Hepatocyte (in vitro differentiated cells): ENCODE measurements around the gene ZNF860. TPM values are rescaled to one million over a fixed set of nuclear protein-coding genes. Genes with fewer than 3 reads are reported as not detected.

Source experiments
- DNase-seq: peaks from one replicate; pipeline ENCODE4 v3.0.0-alpha.2; 2016; ENCODE audit warnings: low spot score
- H2AFZ ChIP-seq: fragments of 200-600 bp; sonication (generic); 2 replicates; pipeline ENCODE4 v1.6.0; 2016; ENCODE audit warnings: antibody characterized with exemption, mild to moderate bottlenecking
- H3K27ac ChIP-seq: fragments of 200-600 bp; sonication (generic); 2 replicates; pipeline ENCODE4 v1.5.1; 2016; ENCODE audit warnings: mild to moderate bottlenecking
- H3K27me3 ChIP-seq: fragments of 200-600 bp; sonication (generic); 2 replicates; pipeline ENCODE4 v1.6.1; 2016
- H3K36me3 ChIP-seq: fragments of 200-600 bp; sonication (generic); replicated peaks from 2 replicates; pipeline ENCODE4 v1.5.1; 2016; ENCODE audit warnings: low read depth; ENCODE audit not compliant: insufficient read depth
- H3K4me1 ChIP-seq: fragments of 200-600 bp; sonication (generic); 2 replicates; pipeline ENCODE4 v1.5.1; 2016; ENCODE audit warnings: mild to moderate bottlenecking, moderate library complexity; ENCODE audit not compliant: insufficient read depth
- H3K4me2 ChIP-seq: fragments of 200-600 bp; sonication (generic); 2 replicates; pipeline ENCODE4 v1.6.0; 2016
- H3K4me3 ChIP-seq: fragments of 200-600 bp; sonication (generic); 2 replicates; pipeline ENCODE4 v1.5.1; 2016; ENCODE audit warnings: mild to moderate bottlenecking
- H3K79me2 ChIP-seq: fragments of 200-600 bp; sonication (generic); 2 replicates; pipeline ENCODE4 v1.6.0; 2017; ENCODE audit warnings: mild to moderate bottlenecking
- H3K9me2 ChIP-seq: fragments of 200-600 bp; sonication (generic); replicated peaks from 2 replicates; pipeline ENCODE4 v1.6.0; 2017; ENCODE audit warnings: mild to moderate bottlenecking; ENCODE audit not compliant: insufficient read depth
- H3K9me3 ChIP-seq: fragments of 200-600 bp; sonication (generic); 2 replicates; pipeline ENCODE4 v1.5.1; 2016; ENCODE audit warnings: low read depth, mild to moderate bottlenecking
- H4K20me1 ChIP-seq: fragments of 200-600 bp; sonication (generic); 2 replicates; pipeline ENCODE4 v1.6.0; 2016; ENCODE audit warnings: mild to moderate bottlenecking; ENCODE audit not compliant: insufficient read depth, poor library complexity, severe bottlenecking
- CTCF ChIP-seq: fragments of 200-600 bp; sonication (generic); IDR thresholded peaks from 2 replicates; pipeline ENCODE4 v1.5.1; 2016; ENCODE audit warnings: antibody characterized with exemption, mild to moderate bottlenecking; ENCODE audit not compliant: poor library complexity
- EZH2 ChIP-seq: fragments of 200-600 bp; sonication (generic); IDR thresholded peaks from 2 replicates; pipeline ENCODE4 v1.6.1; 2016; ENCODE audit warnings: antibody characterized with exemption, mild to moderate bottlenecking, borderline replicate concordance
- EZH2phosphoT487 ChIP-seq: fragments of 200-600 bp; sonication (generic); IDR thresholded peaks from one replicate; pipeline ENCODE4 v1.6.1; 2018; ENCODE audit warnings: antibody characterized with exemption, mild to moderate bottlenecking, low read depth, moderate library complexity; ENCODE audit not compliant: unreplicated experiment, severe bottlenecking
- WGBS: methylation state at CpG from one replicate; pipeline ENCODE4 v1.1.6; 2016; ENCODE audit warnings: low lambda C conversion rate; ENCODE audit errors: missing lambda C conversion rate; 5-methylcytosine and 5-hydroxymethylcytosine counted together
- polyA plus RNA-seq: library from polyadenylated mRNA; unstranded; fragments of >200 nt; fragmentation: Nextera tagmentation; extraction: Ambion mirVana; gene quantifications from 2 replicates; pipeline ENCODE4 v1.2.1, GENCODE V29; 2016
- total RNA-seq: library from RNA; depleted of rRNA; stranded (reverse); fragments of >200 nt; gene quantifications from 2 replicates; pipeline ENCODE4 v1.2.3, GENCODE V29; 2014

ZNF860 gene
- total and polyA plus RNA-seq, 2 experiments from 2014 or later = 0.80 to 1.3 TPM

GRCh38 chr3:31960793-31961431 is 20.6 kb upstream of the ZNF860 start:
- no peaks in the 10 kb centered on the region for H3K27me3 ChIP-seq
- H3K9me2 ChIP-seq = no peaks in the 10 kb centered on the region
- peak overlapping the region; percentile 87 for H3K27ac ChIP-seq
- peak overlapping the region; percentile 73 for H3K4me2 ChIP-seq
- H2AFZ ChIP-seq = no peak overlapping the region
- no peaks in the 10 kb centered on the region for H3K9me3 ChIP-seq
- WGBS = 48% methylated on average over 4 of the region's 4 CpGs
- H4K20me1 ChIP-seq = no peaks in the 10 kb centered on the region
- no peak for DNase-seq
- no peak overlapping the region for H3K4me3 ChIP-seq
- no peaks in the 10 kb centered on the region for H3K36me3 ChIP-seq
- H3K79me2 ChIP-seq = peaks cover 86% of the 10 kb centered on the region
- H3K4me1 ChIP-seq = peaks cover 33% of the 10 kb centered on the region
- TF ChIP-seq EZH2phosphoT487 (no peak), EZH2 (no peak), CTCF (no peak)

GRCh38 chr3:31962801-31963205 is 18.7 kb upstream of the ZNF860 start:
- Histone ChIP-seq H3K4me2 (no peak overlapping the region), H2AFZ (no peak overlapping the region), H3K27me3 (no peaks in the 10 kb centered on the region), H3K36me3 (no peaks in the 10 kb centered on the region), H3K27ac (no peak overlapping the region), H3K9me3 (no peaks in the 10 kb centered on the region), H4K20me1 (no peaks in the 10 kb centered on the region), H3K4me3 (no peak overlapping the region), H3K9me2 (no peaks in the 10 kb centered on the region), H3K79me2 (peaks cover 82% of the 10 kb centered on the region), H3K4me1 (peaks cover 35% of the 10 kb centered on the region)
- TF ChIP-seq CTCF (no peak), EZH2 (no peak), EZH2phosphoT487 (no peak)
- 95% methylated on average over 2 of the region's 2 CpGs for WGBS
- no peak for DNase-seq

- no peaks in the 10 kb centered on the region for H3K9me3 ChIP-seq
- WGBS = 79% methylated on average over 4 of the region's 4 CpGs
- H3K4me2 ChIP-seq = no peak overlapping the region
- H3K79me2 ChIP-seq = peaks cover 64% of the 10 kb centered on the region
- H4K20me1 ChIP-seq = no peaks in the 10 kb centered on the region
- H3K36me3 ChIP-seq = no peaks in the 10 kb centered on the region
- DNase-seq = no peak
- TF ChIP-seq EZH2phosphoT487 (no peak), EZH2 (no peak), CTCF (no peak)
- peak overlapping the region; percentile 84 for H3K27ac ChIP-seq
- H3K27me3 ChIP-seq = no peaks in the 10 kb centered on the region
- H2AFZ ChIP-seq = no peak overlapping the region
- peaks cover 30% of the 10 kb centered on the region for H3K4me1 ChIP-seq
- no peak overlapping the region for H3K4me3 ChIP-seq
- H3K9me2 ChIP-seq = no peaks in the 10 kb centered on the region
Measured at GRCh38 chr3:31966978-31967591, 14.5 kb upstream of the ZNF860 start.
